Mesenchymal stem cell (in vitro differentiated cells and primary cell): ENCODE measurements around the gene CGB7.
A peak's percentile ranks its signal among the peaks of the same experiment; 100 is the strongest.
"Not testable (repeated sequence)": the region's sequence is repeated elsewhere in the genome, so short reads cannot be mapped to it uniquely, and the experiment has no call there.

Experiments
- DNase-seq: peaks from one replicate; pipeline ENCODE4 v3.0.0-alpha.2; 2013
- H2AFZ ChIP-seq: one replicate; pipeline ENCODE4 v1.6.1; 2013; ENCODE audit warnings: low read depth, mild to moderate bottlenecking, control low read depth, inconsistent platforms, low read length, moderate library complexity
- H2AK5ac ChIP-seq: 2 replicates; pipeline ENCODE4 v1.6.1; 2013; ENCODE audit warnings: low read length, moderate library complexity, mild to moderate bottlenecking, inconsistent platforms; ENCODE audit not compliant: severe bottlenecking
- H2BK120ac ChIP-seq: one replicate; pipeline ENCODE4 v1.6.1; 2013; ENCODE audit warnings: low read depth, mild to moderate bottlenecking, inconsistent platforms, low read length, moderate library complexity
- H2BK12ac ChIP-seq, 2 experiments: one replicate each; pipeline ENCODE4 v1.6.1; 2013; ENCODE audit warnings: inconsistent platforms in 2 of 2, low read length in 2 of 2, mild to moderate bottlenecking in 2 of 2, moderate library complexity in 2 of 2, control low read depth in 1 of 2
- H2BK15ac ChIP-seq: one replicate; pipeline ENCODE4 v1.6.1; 2013; ENCODE audit warnings: mild to moderate bottlenecking, low read depth, inconsistent platforms; ENCODE audit not compliant: poor library complexity, severe bottlenecking
- H2BK5ac ChIP-seq: 2 replicates; pipeline ENCODE4 v1.6.1; 2013; ENCODE audit warnings: low read depth, mild to moderate bottlenecking, low read length, control low read depth, inconsistent platforms; ENCODE audit not compliant: poor library complexity, severe bottlenecking
- H3K14ac ChIP-seq, 2 experiments: one replicate each; pipeline ENCODE4 v1.6.1; 2013; ENCODE audit warnings: inconsistent platforms in 2 of 2, low read length in 2 of 2, control low read depth in 1 of 2, mild to moderate bottlenecking in 1 of 2, moderate library complexity in 1 of 2
- H3K18ac ChIP-seq, 2 experiments: one replicate each; pipeline ENCODE4 v1.6.1; 2013; ENCODE audit warnings: inconsistent platforms in 2 of 2, low read length in 2 of 2, control low read depth in 1 of 2, low read depth in 1 of 2, mild to moderate bottlenecking in 1 of 2
- H3K23ac ChIP-seq, 2 experiments: one replicate each; pipeline ENCODE4 v1.6.1; 2013; ENCODE audit warnings: inconsistent platforms in 2 of 2, low read length in 2 of 2, mild to moderate bottlenecking in 2 of 2, moderate library complexity in 2 of 2, control low read depth in 1 of 2
- H3K27ac ChIP-seq: 2 replicates; pipeline ENCODE4 v1.5.1; 2013; ENCODE audit warnings: mild to moderate bottlenecking, moderate library complexity, low read length, control low read depth, inconsistent platforms; ENCODE audit not compliant: poor library complexity, severe bottlenecking
- H3K27me3 ChIP-seq, 2 experiments: 2 replicates each; pipeline versions ENCODE4 v1.6.1 to v1.7.0; 2013; ENCODE audit warnings: low read length in 2 of 2, mild to moderate bottlenecking in 2 of 2, moderate library complexity in 2 of 2, control low read depth in 1 of 2, inconsistent platforms in 1 of 2; ENCODE audit not compliant: control insufficient read depth in 1 of 2, insufficient read depth in 1 of 2
- H3K36me3 ChIP-seq, 2 experiments: 2 replicates each; pipeline versions ENCODE4 v1.6.1 to v1.7.0; 2013; ENCODE audit warnings: low read length in 2 of 2, control low read depth in 1 of 2, inconsistent platforms in 1 of 2, low read depth in 1 of 2, mild to moderate bottlenecking in 1 of 2; ENCODE audit not compliant: insufficient read depth in 2 of 2, control insufficient read depth in 1 of 2
- H3K4ac ChIP-seq, 2 experiments: one replicate each; pipeline ENCODE4 v1.6.1; 2013; ENCODE audit warnings: inconsistent platforms in 2 of 2, low read length in 2 of 2, mild to moderate bottlenecking in 2 of 2, moderate library complexity in 2 of 2, control low read depth in 1 of 2, low read depth in 1 of 2
- H3K4me1 ChIP-seq: 2 replicates; pipeline ENCODE4 v1.6.1; 2013; ENCODE audit warnings: low read depth, low read length, control low read depth; ENCODE audit not compliant: control insufficient read depth, insufficient read depth
- H3K4me2 ChIP-seq: 2 replicates; pipeline ENCODE4 v1.6.1; 2013; ENCODE audit warnings: low read length, mild to moderate bottlenecking, inconsistent platforms; ENCODE audit not compliant: poor library complexity, severe bottlenecking
- H3K4me3 ChIP-seq, 2 experiments: 2 replicates each; pipeline versions ENCODE4 v1.5.1 to v1.7.0; 2013; ENCODE audit warnings: low read length in 2 of 2, mild to moderate bottlenecking in 2 of 2, control low read depth in 1 of 2, low read depth in 1 of 2; ENCODE audit not compliant: insufficient read depth in 1 of 2
- H3K79me1 ChIP-seq: replicated peaks from 2 replicates; pipeline ENCODE4 v1.6.1; 2013; ENCODE audit warnings: mild to moderate bottlenecking, control low read depth, low read length, inconsistent platforms; ENCODE audit not compliant: poor library complexity, severe bottlenecking
- H3K9ac ChIP-seq: 2 replicates; pipeline ENCODE4 v1.7.0; 2013; ENCODE audit warnings: mild to moderate bottlenecking, low read length, moderate library complexity
- H3K9me3 ChIP-seq: 2 replicates; pipeline ENCODE4 v1.7.0; 2013; ENCODE audit warnings: mild to moderate bottlenecking, low read length; ENCODE audit not compliant: control insufficient read depth
- H4K8ac ChIP-seq: one replicate; pipeline ENCODE4 v1.6.1; 2013; ENCODE audit warnings: inconsistent platforms, mild to moderate bottlenecking, low read length, moderate library complexity
- H4K91ac ChIP-seq: one replicate; pipeline ENCODE4 v1.6.1; 2013; ENCODE audit warnings: mild to moderate bottlenecking, low read length, inconsistent platforms
- WGBS: methylation state at CpG from one replicate; pipeline ENCODE4 v1.1.7; 2013; ENCODE audit warnings: mixed read lengths; 5-methylcytosine and 5-hydroxymethylcytosine counted together

Gene CGB7

GRCh38 chr19:49025088-49025487 is 32.5 kb downstream of the CGB7 start:
- H3K4me3 ChIP-seq, H2BK120ac ChIP-seq, H2AFZ ChIP-seq, H3K14ac ChIP-seq, H3K79me1 ChIP-seq, H2BK5ac ChIP-seq, H3K18ac ChIP-seq, H3K9ac ChIP-seq, H3K23ac ChIP-seq, H3K9me3 ChIP-seq, H3K27ac ChIP-seq, DNase-seq, H3K4ac ChIP-seq, H2AK5ac ChIP-seq, H2BK12ac ChIP-seq, H3K4me2 ChIP-seq, H4K91ac ChIP-seq, H3K36me3 ChIP-seq, H2BK15ac ChIP-seq, H4K8ac ChIP-seq: not testable (repeated sequence)
- no CpG with 5 or more reads among the region's 6 CpGs for WGBS
- H3K27me3 ChIP-seq: peaks cover 0 to 16% of the 10 kb centered on the region in 2 experiments
- peaks cover 11% of the 10 kb centered on the region for H3K4me1 ChIP-seq

- not testable (repeated sequence) for H2AK5ac ChIP-seq, H4K91ac ChIP-seq
Measured at GRCh38 chr19:49024233-49024632, 33.3 kb downstream of the CGB7 start, which contains the start of gene CGB3. CGB3 (minus strand) TSS chr19:49024333; CDS start chr19:49023971, 362 bp downstream.

GRCh38 chr19:49022116-49022515 is 35.4 kb downstream of the CGB7 start:
- Histone ChIP-seq H3K27me3 (peaks cover 5 to 30% of the 10 kb centered on the region in 2 experiments), H2BK12ac (no peak overlapping the region), H3K9me3 (no peaks in the 10 kb centered on the region), H3K18ac (no peak overlapping the region), H4K91ac (no peak overlapping the region), H3K23ac (no peak overlapping the region), H2BK120ac (no peak overlapping the region), H3K4me2 (no peak overlapping the region), H4K8ac (no peak overlapping the region), H2BK5ac (no peak overlapping the region), H3K27ac (no peak overlapping the region), H2BK15ac (no peak overlapping the region), H3K79me1 (no peaks in the 10 kb centered on the region), H3K4me3 (no peak overlapping the region), H3K9ac (no peak overlapping the region), H3K4ac (no peak overlapping the region), H3K4me1 (peaks cover 16% of the 10 kb centered on the region), H2AFZ (no peak overlapping the region), H3K36me3 (peaks cover 0 to under 1% of the 10 kb centered on the region in 2 experiments), H3K14ac (no peak overlapping the region), H2AK5ac (no peak overlapping the region)
- DNase-seq: no peak
- WGBS: 84% methylated on average over 9 of the region's 9 CpGs

More at GRCh38 chr19:49024233-49024632, 33.3 kb downstream of the CGB7 start, which contains the start of gene CGB3:
- not testable (repeated sequence) for H3K36me3 ChIP-seq, H3K9me3 ChIP-seq, DNase-seq, H3K4ac ChIP-seq, H3K27ac ChIP-seq, H3K79me1 ChIP-seq, H3K18ac ChIP-seq, H3K23ac ChIP-seq, H2BK5ac ChIP-seq, H3K4me1 ChIP-seq, H3K4me2 ChIP-seq, H3K9ac ChIP-seq, H2AFZ ChIP-seq, H3K4me3 ChIP-seq, H2BK120ac ChIP-seq, H2BK12ac ChIP-seq, H3K14ac ChIP-seq, H4K8ac ChIP-seq, H2BK15ac ChIP-seq
- no CpG with 5 or more reads among the region's 15 CpGs for WGBS
- peaks cover 0 to 22% of the 10 kb centered on the region in 2 experiments for H3K27me3 ChIP-seq

DNA sequence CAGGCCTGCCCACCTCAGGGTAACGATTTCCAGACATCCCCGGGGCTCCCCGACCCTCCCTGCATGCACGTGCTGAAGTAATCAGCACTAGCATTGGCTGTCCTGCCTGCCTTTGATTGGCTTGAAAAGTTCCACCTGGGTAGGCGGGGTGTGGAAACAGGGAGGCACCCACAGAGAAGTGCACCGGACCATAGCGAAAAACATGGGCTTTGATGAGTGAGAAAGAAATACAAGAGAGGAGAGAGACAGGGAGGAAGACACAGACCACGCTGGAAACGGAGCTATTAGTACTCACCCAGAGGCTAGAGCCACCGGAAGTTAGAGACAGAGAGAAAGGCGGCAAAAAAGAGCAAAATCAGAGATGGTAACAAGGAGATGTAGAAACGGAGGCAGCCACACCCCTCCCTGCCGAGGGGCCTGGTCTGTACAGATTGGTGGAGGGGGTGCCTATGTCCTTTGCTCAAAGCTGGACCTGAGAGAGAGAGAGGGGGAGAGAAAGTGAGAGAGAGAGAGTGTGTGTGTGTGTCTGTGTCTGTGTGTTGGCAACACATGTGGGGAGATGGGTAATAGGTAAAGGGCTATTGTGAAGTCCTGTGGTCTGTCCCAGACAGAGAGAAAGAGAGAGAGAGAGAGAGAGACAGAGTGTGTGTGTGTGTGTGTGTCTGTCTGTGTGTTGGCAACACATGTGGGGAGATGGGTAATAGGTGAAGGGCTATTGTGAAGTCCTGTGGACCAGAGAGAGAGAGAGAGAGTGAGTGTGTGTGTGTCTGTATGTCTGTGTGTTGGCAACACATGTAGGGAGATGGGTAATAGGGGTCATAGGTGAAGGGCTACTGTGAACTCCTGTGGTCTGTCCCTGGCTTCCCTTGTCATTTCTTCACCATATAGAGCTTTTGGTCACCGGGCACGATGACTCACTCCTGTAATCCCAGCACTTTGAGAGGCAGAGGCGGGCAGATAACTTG is 36.3 kb downstream of the CGB7 start:
- H3K9ac ChIP-seq: no peak overlapping the region
- H3K79me1 ChIP-seq: no peaks in the 10 kb centered on the region
- H2AK5ac ChIP-seq: no peak overlapping the region
- H4K8ac ChIP-seq: no peak overlapping the region
- peak; percentile 77 for DNase-seq
- no peak overlapping the region for H3K18ac ChIP-seq
- H3K27me3 ChIP-seq: peaks cover 5 to 30% of the 10 kb centered on the region in 2 experiments
- WGBS: 67% methylated on average over 16 of the region's 16 CpGs
- H3K4ac ChIP-seq: no peak overlapping the region
- H3K27ac ChIP-seq: no peak overlapping the region
- no peak overlapping the region for H2BK120ac ChIP-seq
- no peak overlapping the region for H3K4me2 ChIP-seq
- H2BK12ac ChIP-seq: no peak overlapping the region
- H2AFZ ChIP-seq: no peak overlapping the region
- no peak overlapping the region for H3K4me3 ChIP-seq
- no peak overlapping the region for H2BK15ac ChIP-seq
- H3K9me3 ChIP-seq: no peaks in the 10 kb centered on the region
- H3K23ac ChIP-seq: no peak overlapping the region
- no peak overlapping the region for H3K14ac ChIP-seq
- no peak overlapping the region for H4K91ac ChIP-seq
- peaks cover 16% of the 10 kb centered on the region for H3K4me1 ChIP-seq
- H2BK5ac ChIP-seq: no peak overlapping the region
- H3K36me3 ChIP-seq: peaks cover 2 to 8% of the 10 kb centered on the region in 2 experiments
